ENCODE data around the gene CASKIN2.

The CASKIN2 gene

DNA sequence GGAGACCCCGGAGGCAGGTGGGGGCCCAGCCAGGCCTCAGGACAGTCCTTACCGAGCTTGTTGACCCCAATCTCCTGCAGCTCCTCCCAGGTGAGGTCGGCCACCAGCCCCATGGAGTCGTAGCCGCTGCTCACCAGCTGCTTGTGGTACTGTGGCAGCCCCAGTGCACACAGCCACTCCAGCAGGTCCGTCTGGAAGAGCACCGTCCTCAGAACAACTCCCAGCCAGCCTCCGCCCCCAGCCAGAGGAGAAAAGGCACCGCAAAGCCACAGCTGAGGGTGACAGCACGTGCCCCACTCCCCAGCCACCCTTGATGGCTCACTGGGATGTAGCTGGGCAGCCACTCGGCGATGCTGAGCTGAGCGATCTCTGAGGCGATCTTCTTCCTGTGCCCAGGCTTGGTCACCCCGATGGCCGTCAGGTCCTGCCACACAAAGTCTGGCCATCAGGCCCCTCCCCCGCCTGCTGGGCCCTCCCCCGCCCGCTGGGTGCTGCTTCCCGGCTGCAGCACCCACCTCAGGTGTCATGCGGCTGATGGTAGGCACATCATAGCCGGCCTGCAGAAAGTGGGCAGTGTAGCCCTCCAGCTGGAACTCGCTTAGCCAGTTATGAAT is 11.9 kb downstream of the CASKIN2 start:
- DNase-seq, result no peak

GRCh38 chr17:75502721-75503329 is 12.5 kb downstream of the CASKIN2 start:
- DNase-seq, result no peak

- no peak for DNase-seq
Observed at GRCh38 chr17:75502072-75502720, 13.1 kb downstream of the CASKIN2 start.

DNA sequence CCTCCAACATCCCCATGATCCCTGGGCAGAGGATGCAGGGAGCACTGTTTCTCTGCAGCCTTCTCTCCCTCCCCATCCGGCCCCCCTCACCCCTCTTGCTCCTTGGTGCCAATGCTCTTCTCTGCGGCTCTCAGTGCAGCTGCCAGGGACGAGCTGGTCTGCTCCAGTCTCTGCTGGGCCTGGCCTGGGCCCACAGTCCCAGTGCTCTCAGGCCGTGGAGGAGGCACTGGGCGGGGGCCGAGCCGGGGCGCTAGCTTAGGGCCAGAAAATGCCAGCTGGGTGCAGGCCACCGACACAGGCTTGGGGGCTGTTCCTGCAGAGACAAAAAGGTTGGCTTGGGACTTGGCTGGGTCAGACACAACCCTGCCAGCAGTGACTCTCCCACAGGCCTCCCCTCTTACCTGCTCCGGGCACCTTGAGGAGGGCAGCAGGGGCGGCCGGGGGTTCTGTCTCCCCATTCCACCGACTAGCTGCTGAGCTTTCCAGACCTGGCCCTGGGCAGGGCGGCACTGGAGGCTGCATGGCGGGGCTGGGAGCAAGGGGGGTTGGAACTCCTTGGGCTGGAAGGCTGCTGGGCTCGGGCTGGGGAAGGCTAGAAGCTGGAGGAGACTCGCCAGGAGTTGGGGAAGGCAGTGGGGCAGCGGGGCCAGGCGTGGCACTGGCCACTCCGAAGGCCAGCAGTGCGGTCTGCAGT is 13.8 kb downstream of the CASKIN2 start:
- DNase-seq, result no peak

- DNase-seq, result no peak
Observed at GRCh38 chr17:75500419-75501216, 14.7 kb downstream of the CASKIN2 start.

DNA sequence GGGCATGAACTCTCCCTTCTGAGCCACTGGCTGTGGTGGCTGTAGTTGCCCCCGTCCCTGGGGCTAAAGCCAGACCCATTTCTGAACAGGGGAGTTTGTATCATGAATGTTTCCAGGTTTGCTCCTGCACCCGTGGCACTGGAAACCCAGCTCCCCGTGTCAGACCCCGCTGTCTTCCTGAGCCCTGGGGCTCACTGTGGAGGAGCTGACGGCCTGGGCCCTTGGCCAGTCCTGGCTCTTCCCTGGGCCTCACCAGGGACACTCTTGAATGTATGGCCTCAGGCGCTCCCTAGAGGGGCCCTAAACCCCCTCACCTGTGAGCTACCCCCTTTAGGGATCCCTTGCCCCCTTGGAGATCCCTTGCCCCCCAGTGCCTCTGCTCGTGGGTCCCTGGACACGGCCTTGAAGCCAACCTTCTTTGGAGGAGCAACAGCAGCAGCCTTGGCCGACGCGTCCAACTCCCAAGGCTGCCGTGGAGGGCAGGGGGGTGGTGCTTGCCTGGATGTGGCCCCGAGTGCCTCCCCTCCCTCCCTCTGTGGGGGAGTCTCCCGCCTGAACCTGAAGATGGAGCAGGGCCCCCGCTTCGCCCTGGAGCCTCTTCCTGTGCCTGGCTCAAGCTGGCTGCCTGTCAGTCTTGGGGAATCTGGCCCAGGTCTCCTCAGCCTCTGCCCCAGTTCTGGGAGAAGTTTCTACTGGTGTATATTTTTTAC is 15.9 kb downstream of the CASKIN2 start:
- DNase-seq, result no peak

DNA sequence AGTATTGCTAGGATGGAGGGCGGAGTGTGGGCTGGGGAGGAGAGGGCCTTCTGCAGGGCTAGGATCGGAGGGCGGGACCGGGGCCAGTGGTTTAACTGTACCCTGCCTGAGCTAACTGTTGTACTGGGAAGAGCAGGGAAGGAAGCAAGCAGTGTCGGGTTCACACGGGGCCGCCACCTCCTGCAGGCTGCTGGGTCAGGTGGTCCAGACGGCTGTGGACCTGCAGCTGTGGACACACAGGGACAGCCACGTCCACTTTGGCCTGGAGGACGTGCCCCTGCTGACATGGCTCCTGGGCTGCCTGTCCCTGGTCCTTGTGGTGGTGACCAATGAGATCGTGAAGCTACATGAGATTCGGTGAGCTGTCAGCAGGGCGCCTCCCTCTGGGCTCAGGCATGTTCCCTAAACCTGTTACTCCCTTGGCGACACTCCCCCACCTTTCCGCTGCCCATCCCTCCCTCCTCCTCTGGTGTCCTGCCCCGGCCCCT is 16.6 kb downstream of the CASKIN2 start:
- no peak for DNase-seq

- no peak for DNase-seq
Observed at GRCh38 chr17:75498039-75498725, 17.2 kb downstream of the CASKIN2 start.

GRCh38 chr17:75496005-75496404 is 19.3 kb downstream of the CASKIN2 start:
- no peak for DNase-seq

GRCh38 chr17:75494326-75494877 is 20.9 kb downstream of the CASKIN2 start:
- no peak for DNase-seq

GRCh38 chr17:75493476-75494129 is 21.7 kb downstream of the CASKIN2 start:
- DNase-seq, result no peak

GRCh38 chr17:75492555-75493168 is 22.7 kb downstream of the CASKIN2 start:
- no peak for DNase-seq

DNA sequence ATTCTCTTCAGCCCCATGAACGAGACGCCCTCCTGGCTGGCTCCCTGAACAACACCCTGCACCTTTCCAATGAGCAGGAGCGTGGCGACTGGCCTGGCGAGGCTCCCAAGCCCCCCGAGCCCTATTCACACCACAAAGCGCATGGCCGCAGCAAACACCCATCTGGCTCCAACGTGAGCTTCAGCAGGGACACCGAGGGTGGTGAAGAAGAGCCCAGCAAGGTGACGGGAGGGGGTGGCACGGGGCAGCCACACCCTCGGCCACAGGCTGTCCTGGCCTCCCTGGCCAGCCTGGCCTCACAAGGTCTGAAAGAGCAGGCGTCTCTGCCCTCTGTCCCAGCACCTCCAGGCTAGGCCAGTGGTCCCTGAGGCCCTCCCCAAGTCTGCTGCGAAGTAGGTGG is 23.7 kb downstream of the CASKIN2 start:
- no peak for DNase-seq

- no peak for DNase-seq
Observed at GRCh38 chr17:75490953-75491649, 24.2 kb downstream of the CASKIN2 start.

- no peak for DNase-seq
Observed at GRCh38 chr17:75490173-75490743, 25.1 kb downstream of the CASKIN2 start.

- no peak for DNase-seq
Observed at GRCh38 chr17:75489511-75489955, 25.8 kb downstream of the CASKIN2 start.

DNA sequence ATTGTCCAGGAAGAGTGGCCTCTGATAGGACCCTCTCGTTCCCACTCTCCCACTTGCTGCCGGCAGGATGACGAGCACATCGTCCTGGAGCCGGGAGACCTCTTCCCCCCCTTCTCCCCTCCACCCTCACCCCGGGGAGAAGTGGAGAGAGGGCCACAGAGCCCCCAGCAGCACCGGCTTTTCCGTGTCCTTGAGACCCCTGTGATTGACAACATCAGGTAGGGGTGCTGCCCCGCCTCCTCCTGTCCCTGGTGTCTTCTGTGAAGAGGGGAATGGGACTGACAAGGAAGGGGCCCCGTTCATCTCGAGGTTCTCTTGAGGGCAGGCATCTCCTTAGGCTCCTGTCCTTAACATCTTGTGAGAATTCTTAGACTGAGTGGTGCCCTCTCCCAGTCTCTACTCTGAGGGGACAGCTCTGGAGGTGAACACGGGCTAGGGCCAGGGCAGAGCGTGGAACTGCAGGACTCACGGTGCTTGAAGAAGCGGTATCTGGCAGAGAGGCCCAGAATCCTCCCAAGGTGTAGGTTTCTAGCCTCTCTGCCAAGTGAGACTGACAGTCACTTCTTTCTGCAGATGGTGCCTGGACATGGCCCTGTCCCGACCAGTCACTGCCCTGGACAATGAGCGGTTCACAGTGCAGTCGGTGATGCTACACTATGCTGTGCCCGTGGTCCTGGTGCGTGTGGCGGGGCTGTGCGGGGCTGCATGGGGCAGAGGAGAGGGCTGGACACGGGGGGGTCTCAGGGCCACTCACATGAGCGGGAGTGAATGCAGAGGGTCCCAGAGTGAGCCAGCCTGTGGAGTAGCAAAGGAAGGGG is 26.4 kb downstream of the CASKIN2 start:
- no peak for DNase-seq
